Activated CD4-positive, alpha-beta T cell treated with anti-CD3 and anti-CD28 coated beads, Interleukin-2, amount 50 U/mL, for 24 hours (primary cell): ENCODE results near the gene IL21R.

Source experiments
- DNase-seq, 2 donors: peaks; one replicate each; pipeline ENCODE4 v3.0.0-alpha.2; 2020; ENCODE audit warnings: low read depth in 1 of 2, low spot score in 1 of 2

IL21R gene

GRCh38 chr16:27483624-27484023 lies 81.7 kb downstream of the IL21R start:
- DNase-seq = no peak

GRCh38 chr16:27485126-27485525 lies 83.2 kb downstream of the IL21R start:
- DNase-seq = no peak

DNA sequence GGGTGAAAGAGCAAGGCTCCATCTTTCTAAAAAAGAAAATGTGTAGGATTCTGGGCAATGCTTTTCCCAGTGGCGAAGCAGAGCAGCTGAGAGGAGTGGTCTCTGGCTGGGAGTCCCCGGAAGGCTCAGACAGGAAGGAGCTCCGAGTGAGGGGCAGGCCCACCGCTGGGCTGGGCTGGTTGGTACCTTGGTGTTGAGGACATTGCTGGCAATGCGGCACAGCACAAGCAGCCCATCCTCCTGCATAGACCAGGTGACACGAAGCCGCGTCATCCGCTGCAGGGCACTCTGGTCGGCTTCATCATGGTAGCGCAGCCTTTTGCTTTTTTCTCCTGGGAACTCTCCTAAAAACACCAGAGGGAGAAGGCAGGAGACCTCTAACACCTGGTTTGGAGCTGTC lies 83.8 kb downstream of the IL21R start:
- no peak for DNase-seq

- DNase-seq = no peak
Measured at GRCh38 chr16:27486344-27486743, 84.4 kb downstream of the IL21R start.

DNA sequence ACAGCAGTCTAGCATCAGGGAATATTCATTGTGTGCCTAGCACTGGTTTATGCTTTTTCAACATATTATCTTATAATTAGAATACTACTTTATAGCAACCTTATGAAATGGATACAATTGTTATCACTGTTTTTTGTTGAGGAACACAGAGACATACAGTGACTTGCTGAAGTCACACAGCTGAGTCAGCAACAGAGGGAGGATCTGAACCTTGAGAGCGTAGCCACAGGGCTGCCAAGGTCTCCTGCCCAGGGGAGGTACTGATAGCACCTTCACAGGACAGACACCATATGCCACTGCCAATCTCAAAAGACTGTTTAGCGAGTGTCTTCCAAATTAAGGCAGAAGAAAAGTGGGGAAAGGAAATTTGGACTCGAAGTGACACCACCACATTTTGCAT lies 84.8 kb downstream of the IL21R start:
- no peak for DNase-seq

- DNase-seq = no peak
Measured at GRCh38 chr16:27489421-27489820, 87.4 kb downstream of the IL21R start.

DNA sequence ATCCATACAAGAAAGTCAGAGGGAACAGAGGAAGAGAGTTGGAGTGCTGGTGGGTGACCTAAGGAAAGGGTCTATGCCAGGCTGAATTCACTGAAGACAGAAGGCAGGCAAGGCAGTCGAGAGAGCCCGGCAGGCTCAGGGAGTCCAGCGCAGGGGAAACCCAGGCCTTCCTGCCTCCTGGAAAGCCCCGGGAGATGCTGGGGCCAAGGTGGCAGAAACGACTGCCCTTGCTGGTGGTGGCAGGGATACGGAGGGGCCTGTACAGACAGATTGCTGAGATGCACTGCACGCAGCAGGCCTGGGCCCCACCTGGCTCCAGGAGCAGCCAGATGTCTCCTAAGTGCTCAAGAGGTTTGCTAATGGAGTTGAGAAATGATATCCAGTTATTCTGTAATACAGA lies 87.9 kb downstream of the IL21R start:
- no peak for DNase-seq

- DNase-seq = no peak
Measured at GRCh38 chr16:27491894-27492587, 90.1 kb downstream of the IL21R start.

GRCh38 chr16:27492588-27492979 lies 90.6 kb downstream of the IL21R start:
- no peak for DNase-seq

GRCh38 chr16:27495191-27495590 lies 93.2 kb downstream of the IL21R start:
- DNase-seq = no peak

DNA sequence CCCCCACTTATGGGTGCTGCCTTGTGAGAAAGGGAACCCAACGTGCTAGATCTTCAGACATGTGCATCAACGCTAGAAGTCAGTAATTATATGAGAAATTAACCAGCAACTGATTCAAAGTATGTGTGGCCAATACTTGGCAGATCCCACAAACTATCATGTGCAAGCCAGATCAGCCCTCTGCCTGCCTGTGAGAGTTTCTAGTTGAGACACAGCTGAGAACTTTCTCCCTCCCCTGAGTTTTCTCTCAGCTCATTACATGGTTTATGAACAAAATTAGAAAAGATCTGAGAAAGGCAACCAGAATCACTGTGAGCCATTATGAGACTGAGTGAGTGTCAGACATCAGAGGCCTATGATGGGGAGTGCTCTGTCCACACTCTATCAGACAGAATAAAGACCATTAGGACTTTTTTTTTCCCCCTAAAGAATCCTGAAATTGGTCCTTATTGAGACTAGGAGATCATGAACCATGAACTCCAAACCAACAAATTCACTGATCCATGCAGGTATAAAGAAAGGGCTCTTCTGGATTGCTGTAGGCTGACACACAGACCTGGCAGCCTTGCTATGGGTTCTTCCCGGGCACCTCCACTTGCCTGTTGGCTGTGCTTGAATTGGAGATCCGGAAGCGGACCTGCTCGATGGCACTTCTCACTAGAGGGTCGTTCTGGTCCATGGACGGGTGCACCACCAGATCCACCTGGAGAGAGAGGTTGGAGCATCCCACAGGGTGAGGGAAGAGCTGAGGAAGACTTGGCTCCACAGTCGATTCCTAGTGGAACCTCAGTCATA lies 96.3 kb downstream of the IL21R start:
- DNase-seq = no peak

GRCh38 chr16:27498916-27499658 lies 97.1 kb downstream of the IL21R start:
- DNase-seq = no peak

- DNase-seq = no peak
Measured at GRCh38 chr16:27499659-27500055, 97.7 kb downstream of the IL21R start.

GRCh38 chr16:27500801-27501200 lies 98.8 kb downstream of the IL21R start:
- DNase-seq = no peak
